BLaER1 treated with 17β-estradiol and CSF1 and Interleukin-3, amounts not matched to agents 10 nM and 100 nM (cell line): Measurements from ENCODE around the gene SARS2.

Experiments used
- H3K27ac ChIP-seq, 11 experiments: shearing (Covaris generic); formaldehyde crosslinking; 2 replicates each; pipeline ENCODE4 v1.8.1; 2022
- H3K27me3 ChIP-seq, 11 experiments: shearing (Covaris generic); formaldehyde crosslinking; 2 replicates each; pipeline ENCODE4 v1.8.1; 2022
- H3K36me3 ChIP-seq, 11 experiments: shearing (Covaris generic); formaldehyde crosslinking; 2 replicates each; pipeline ENCODE4 v1.8.1; 2022
- H3K4me1 ChIP-seq, 10 experiments: shearing (Covaris generic); formaldehyde crosslinking; 2 replicates each; pipeline ENCODE4 v1.8.1; 2022
- H3K4me2 ChIP-seq, 11 experiments: shearing (Covaris generic); formaldehyde crosslinking; 2 replicates each; pipeline ENCODE4 v1.8.1; 2022
- H3K4me3 ChIP-seq, 10 experiments: shearing (Covaris generic); formaldehyde crosslinking; 2 replicates each; pipeline ENCODE4 v1.8.1; 2022
- H3K9ac ChIP-seq, 11 experiments: shearing (Covaris generic); formaldehyde crosslinking; 2 replicates each; pipeline ENCODE4 v1.8.1; 2022
- H3K9me3 ChIP-seq, 11 experiments: shearing (Covaris generic); formaldehyde crosslinking; replicated peaks in 1 of 11; 2 replicates each; pipeline ENCODE4 v1.8.1; 2022
- H4K20me1 ChIP-seq, 11 experiments: shearing (Covaris generic); formaldehyde crosslinking; 2 replicates each; pipeline ENCODE4 v1.8.1; 2022
- Cebpa-rat ChIP-seq, 11 experiments: shearing (Covaris generic); IDR thresholded peaks; 2 replicates each; pipeline ENCODE4 v1.8.1; 2022

SARS2 gene

GRCh38 chr19:38921420-38922274 lies 8.9 kb downstream of the SARS2 start:
- no peak overlapping the region for H3K27ac ChIP-seq
- H3K4me3 ChIP-seq, result no peak overlapping the region
- no peaks in the 10 kb centered on the region for H3K9me3 ChIP-seq
- TF ChIP-seq Cebpa-rat (IDR thresholded peaks at IDR 0.05), result no peak
- H3K9ac ChIP-seq, result no peak overlapping the region
- H3K4me1 ChIP-seq, result peaks cover 0 to 16% (median 7%) of the 10 kb centered on the region in 10 experiments; a peak in 15 of 20 replicates
- no peaks in the 10 kb centered on the region for H3K27me3 ChIP-seq
- 0 out of 22 replicates have a peak, but pooled peaks cover 0 to 6% (median 0%) of the 10 kb centered on the region in 11 experiments for H4K20me1 ChIP-seq
- peaks cover 39 to 66% (median 47%) of the 10 kb centered on the region in 11 experiments for H3K36me3 ChIP-seq
- H3K4me2 ChIP-seq, result no peak overlapping the region

DNA sequence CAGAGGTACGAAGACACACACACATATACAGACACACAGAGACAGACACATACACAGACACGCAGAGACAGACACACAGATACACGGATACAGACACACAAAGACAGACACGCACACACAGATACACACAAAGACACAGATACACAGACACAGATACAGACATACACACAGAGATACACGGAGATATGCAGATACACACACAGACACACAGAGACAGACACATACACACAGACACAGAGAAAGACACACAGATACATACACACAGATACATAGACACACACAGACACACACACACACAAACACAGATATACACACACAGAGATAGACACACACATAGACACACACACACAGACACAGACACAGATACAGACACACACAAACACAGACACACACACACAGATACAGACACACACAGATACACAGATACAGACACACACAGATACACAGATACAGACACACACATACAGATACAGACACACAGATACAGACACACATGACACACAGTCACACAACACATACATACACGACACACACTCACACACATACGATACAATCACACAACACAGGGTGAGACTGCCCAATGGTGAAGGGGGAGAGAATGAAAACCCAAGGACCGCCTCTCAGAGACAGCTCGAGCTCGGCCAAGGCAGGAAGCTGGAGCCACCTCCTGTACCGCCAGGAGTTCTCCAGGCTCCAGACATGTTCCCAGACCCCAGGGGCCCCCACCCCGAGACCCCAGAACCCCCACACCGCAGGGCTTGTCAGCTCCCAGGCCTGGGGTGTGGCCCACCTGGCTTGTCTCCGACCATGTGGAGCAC lies 9.8 kb downstream of the SARS2 start:
- H3K4me1 ChIP-seq, result peaks cover 0 to 16% (median 7%) of the 10 kb centered on the region in 10 experiments; a peak in 15 of 20 replicates
- no peak for TF ChIP-seq Cebpa-rat (IDR thresholded peaks at IDR 0.05)
- no peaks in the 10 kb centered on the region for H3K9me3 ChIP-seq
- H4K20me1 ChIP-seq, result 0 out of 22 replicates have a peak, but pooled peaks cover 0 to 4% (median 0%) of the 10 kb centered on the region in 11 experiments
- H3K27me3 ChIP-seq, result no peaks in the 10 kb centered on the region
- H3K9ac ChIP-seq, result peak overlapping the region in 10 of 11 experiments; percentile 16 to 61 (median 47); a peak in 16 of 22 replicates
- H3K27ac ChIP-seq, result peak overlapping the region in 7 of 11 experiments; percentile 10 to 53 (median 36); a peak in 6 of 22 replicates
- peaks cover 33 to 63% (median 40%) of the 10 kb centered on the region in 11 experiments for H3K36me3 ChIP-seq
- peak overlapping the region in 6 of 11 experiments; percentile 9 to 58 (median 37); a peak in 12 of 22 replicates for H3K4me2 ChIP-seq
- no peak overlapping the region for H3K4me3 ChIP-seq

DNA sequence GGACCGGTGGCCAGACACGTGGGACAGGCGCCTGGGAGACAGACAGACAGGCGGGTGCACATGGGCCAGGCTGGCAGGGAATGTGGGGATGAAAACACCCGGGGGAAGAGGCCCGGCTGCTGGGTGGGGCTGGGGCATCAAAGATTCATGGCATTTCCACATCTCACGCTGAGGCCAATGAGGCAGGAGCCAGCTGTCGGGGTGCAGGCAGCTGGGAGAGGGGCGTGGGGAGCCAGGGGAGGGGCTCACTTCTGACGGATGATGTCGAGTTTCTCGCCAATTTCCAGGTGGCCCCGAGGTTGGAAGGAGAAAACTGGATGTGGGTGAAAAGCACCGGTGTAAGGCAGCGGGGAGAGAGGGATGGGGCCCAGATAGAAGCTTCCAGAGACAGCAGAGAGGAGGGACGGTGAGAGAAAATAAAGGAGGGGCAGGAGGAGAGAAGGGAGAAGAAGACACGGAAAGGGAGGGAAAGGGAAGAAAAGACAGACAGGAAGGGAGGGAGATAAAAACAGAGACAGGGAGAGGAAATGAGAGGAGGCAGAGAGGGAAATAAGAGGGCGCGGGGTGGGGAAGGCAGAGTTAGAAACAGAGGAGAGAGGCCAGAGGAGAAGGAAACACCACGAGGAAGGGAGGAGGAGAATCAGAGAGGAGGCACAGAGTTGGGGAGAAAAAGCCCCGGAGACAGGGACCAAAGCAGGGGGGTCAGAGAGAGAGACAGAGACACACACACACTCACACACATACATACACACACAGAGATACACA lies 10.5 kb downstream of the SARS2 start:
- Histone ChIP-seq H3K27me3 (no peaks in the 10 kb centered on the region), H3K27ac (peak overlapping the region in 7 of 11 experiments; percentile 10 to 53 (median 36); a peak in 6 of 22 replicates), H3K9me3 (no peaks in the 10 kb centered on the region), H3K4me2 (peak overlapping the region in 6 of 11 experiments; percentile 9 to 58 (median 37); a peak in 12 of 22 replicates), H3K4me3 (no peak overlapping the region), H3K36me3 (peaks cover 26 to 63% (median 33%) of the 10 kb centered on the region in 11 experiments), H3K9ac (peak overlapping the region in 10 of 11 experiments; percentile 16 to 61 (median 47); a peak in 16 of 22 replicates), H4K20me1 (0 out of 22 replicates have a peak, but pooled peaks cover 0 to 4% (median 0%) of the 10 kb centered on the region in 11 experiments), H3K4me1 (peaks cover 0 to 16% (median 7%) of the 10 kb centered on the region in 10 experiments; a peak in 15 of 20 replicates)
- no peak for TF ChIP-seq Cebpa-rat (IDR thresholded peaks at IDR 0.05)

- Histone ChIP-seq H3K4me2 (no peak overlapping the region), H4K20me1 (0 out of 22 replicates have a peak, but pooled peaks cover 0 to 4% (median 0%) of the 10 kb centered on the region in 11 experiments), H3K27me3 (no peaks in the 10 kb centered on the region), H3K27ac (no peak overlapping the region), H3K9ac (peak overlapping the region in 2 of 11 experiments; percentile 11 to 38; a peak in 2 of 22 replicates), H3K4me3 (no peak overlapping the region), H3K4me1 (peaks cover 0 to 16% (median 7%) of the 10 kb centered on the region in 10 experiments; a peak in 15 of 20 replicates), H3K36me3 (peaks cover 13 to 53% (median 21%) of the 10 kb centered on the region in 11 experiments), H3K9me3 (no peaks in the 10 kb centered on the region)
- no peak for TF ChIP-seq Cebpa-rat (IDR thresholded peaks at IDR 0.05)
These were observed 12.0 kb downstream of the SARS2 start for GRCh38 chr19:38918526-38918925.

- Histone ChIP-seq H3K4me2 (no peak overlapping the region), H4K20me1 (0 out of 22 replicates have a peak, but pooled peaks cover 0 to 4% (median 0%) of the 10 kb centered on the region in 11 experiments), H3K27ac (no peak overlapping the region), H3K4me3 (no peak overlapping the region), H3K36me3 (peaks cover 11 to 50% (median 21%) of the 10 kb centered on the region in 11 experiments), H3K9ac (peak overlapping the region in 5 of 11 experiments; percentile 11 to 38 (median 18); a peak in 3 of 22 replicates), H3K4me1 (peaks cover 4 to 20% (median 11%) of the 10 kb centered on the region in 10 experiments; a peak in 18 of 20 replicates), H3K27me3 (no peaks in the 10 kb centered on the region), H3K9me3 (no peaks in the 10 kb centered on the region)
- no peak for TF ChIP-seq Cebpa-rat (IDR thresholded peaks at IDR 0.05)
These were observed 12.6 kb downstream of the SARS2 start for GRCh38 chr19:38917921-38918491.

DNA sequence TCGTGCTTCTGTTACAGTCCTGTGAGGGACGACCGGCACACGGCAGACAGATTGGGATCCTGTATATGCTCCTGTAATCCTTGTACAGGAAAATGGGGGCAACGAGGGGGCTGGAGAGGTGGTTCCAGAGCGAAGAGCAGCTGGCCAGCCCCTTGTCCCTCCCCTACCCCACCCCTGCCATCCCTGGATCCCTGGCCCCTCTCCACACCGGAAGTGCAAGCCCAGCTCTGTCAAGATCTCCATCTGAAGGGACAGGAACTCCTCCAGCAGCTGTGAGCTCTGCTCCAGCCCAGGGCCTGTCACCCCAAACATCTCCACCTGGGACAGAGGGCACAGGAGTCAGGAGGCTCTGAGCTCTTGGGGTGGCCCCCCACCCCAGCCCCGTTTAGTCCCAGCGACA lies 13.0 kb downstream of the SARS2 start:
- peaks cover 11 to 48% (median 19%) of the 10 kb centered on the region in 11 experiments for H3K36me3 ChIP-seq
- no peaks in the 10 kb centered on the region for H3K27me3 ChIP-seq
- H3K9ac ChIP-seq, result peak overlapping the region in 5 of 11 experiments; percentile 11 to 38 (median 18); a peak in 2 of 22 replicates
- H3K4me3 ChIP-seq, result no peak overlapping the region
- TF ChIP-seq Cebpa-rat (IDR thresholded peaks at IDR 0.05), result no peak
- H3K4me1 ChIP-seq, result peaks cover 9 to 25% (median 16%) of the 10 kb centered on the region in 10 experiments; a peak in 18 of 20 replicates
- no peak overlapping the region for H3K27ac ChIP-seq
- H3K4me2 ChIP-seq, result no peak overlapping the region
- H3K9me3 ChIP-seq, result no peaks in the 10 kb centered on the region
- H4K20me1 ChIP-seq, result 0 out of 22 replicates have a peak, but pooled peaks cover 0 to 4% (median 0%) of the 10 kb centered on the region in 11 experiments
